CD4-positive, alpha-beta T cell treated with Interleukin-15 for 4 hours (primary cell): Measurements from ENCODE around the gene ROR2.

Experiments
- DNase-seq: peaks from one replicate; pipeline ENCODE4 v3.0.0-alpha.2; 2020; ENCODE audit warnings: low spot score

Gene ROR2

DNA sequence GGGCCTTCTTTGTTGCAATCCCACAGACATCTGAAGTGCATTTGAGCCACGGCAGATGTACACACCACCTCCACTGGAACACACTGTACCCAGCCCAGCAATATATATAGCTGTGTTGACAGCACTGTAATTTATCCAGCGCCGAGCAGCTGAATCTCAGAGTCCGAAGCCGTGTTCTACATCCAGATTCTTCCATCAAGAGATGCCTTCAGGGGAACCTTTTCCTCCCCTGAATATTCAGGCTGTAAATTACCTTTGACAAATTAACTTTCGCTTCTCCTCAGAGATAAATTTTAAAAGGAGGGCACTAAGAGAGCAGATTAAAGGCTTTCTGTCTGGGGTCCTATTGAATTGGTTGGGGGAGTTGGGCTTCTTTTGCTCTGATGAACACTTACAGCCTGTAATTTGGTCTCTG lies 76.4 kb downstream of the ROR2 start:
- no peak for DNase-seq

DNA sequence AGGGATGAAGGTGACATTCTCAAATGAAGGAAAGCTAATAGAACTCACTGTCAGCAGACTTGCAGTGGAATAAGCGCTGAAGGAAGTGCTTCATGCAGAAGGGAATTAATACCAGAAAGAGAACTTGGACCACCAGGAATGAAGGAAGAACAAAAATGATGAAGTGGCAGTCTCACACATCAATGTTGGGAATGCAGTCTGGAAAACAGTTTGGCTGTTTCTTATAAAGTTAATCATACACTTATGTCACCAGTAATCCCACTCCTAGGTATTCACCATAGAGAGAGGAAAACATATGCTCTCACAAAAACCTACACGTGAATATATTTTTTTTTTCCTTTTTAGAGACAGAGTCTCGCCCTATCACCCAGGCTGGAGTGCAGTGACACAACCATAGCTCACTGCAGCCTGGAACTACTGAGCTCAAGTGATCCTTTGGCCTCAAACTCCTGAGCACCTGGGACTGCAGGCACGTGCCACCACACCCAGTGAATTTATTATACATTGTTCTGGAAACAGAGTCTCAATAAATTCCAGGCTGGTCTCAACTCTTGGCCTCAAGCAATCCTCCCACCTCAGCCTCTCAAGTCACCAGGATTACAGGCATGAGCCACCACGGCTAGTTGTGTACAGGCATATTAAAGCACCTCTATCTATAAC lies 81.2 kb downstream of the ROR2 start:
- no peak for DNase-seq

DNA sequence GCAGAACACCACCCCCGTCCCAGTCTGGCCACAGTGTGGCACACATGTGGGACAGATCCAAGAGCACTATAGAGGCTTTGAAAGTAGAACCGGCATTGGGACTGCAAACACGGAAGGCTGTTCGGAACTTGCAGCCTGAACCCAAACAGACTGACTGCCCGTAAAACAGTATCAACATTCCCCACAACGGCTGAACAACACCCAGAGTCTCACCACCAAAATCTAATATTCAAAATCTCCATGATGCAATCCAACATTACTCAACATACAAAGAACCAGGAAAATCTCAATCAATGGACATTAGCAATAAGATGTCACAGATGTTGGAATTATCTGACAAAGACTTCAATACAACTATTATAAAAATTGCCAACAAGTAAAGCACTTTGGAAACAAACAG lies 82.3 kb downstream of the ROR2 start:
- DNase-seq: no peak

DNA sequence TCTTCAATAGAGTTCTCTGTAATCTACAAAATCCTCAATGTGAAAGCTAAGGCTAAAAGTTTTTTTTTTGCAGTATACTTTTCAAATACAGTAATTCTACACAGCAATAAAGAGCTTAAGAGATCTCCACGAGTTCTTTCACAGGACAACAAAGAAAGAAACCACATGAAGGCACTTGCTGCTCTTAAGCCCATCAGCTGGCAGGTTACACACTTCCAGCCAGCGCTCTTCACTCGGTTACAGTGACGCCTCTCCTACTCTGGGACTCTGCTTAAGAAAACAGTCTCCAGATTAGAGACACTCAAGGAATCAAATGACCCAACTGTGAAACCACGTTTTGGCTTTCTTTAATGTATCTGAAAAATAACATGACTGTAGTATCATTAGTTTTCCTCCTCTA lies 85.0 kb downstream of the ROR2 start:
- DNase-seq: no peak

DNA sequence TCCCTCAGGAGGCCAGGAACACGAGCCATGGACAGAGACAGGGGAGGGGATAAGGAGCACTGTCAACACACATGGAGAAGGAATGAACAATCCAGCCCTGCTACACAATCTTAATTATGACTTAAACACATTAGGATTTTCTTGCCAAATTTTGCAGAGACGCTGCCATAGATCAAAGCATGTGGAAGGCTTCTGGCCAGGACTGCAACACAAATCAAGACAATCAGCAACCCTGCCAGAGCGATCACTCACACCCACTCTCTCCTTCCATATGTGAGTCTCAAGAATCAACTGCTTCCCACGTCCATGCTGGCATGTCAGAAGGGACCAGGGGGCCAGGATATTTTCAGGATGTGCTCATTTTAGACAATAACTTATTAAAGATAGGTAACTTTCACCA lies 85.6 kb downstream of the ROR2 start:
- DNase-seq: no peak

DNA sequence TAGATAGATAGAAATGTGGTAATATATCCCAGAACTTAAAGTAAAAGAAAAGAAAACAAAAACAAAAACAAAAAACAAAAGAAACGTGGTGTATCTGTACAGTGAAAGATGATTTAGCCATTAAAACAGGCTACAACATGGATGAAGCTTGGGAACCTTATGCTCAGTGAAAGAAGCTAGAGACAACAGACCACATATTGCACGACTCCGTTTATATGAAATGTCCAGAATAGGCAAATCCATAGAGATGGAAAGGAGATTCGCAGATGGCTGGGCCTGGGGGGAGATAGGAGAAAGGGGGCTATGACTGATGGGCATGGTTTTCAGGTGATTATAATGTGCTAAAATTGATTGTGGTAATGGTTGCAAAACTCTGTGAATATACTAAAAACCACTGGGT lies 86.6 kb downstream of the ROR2 start:
- no peak for DNase-seq

DNA sequence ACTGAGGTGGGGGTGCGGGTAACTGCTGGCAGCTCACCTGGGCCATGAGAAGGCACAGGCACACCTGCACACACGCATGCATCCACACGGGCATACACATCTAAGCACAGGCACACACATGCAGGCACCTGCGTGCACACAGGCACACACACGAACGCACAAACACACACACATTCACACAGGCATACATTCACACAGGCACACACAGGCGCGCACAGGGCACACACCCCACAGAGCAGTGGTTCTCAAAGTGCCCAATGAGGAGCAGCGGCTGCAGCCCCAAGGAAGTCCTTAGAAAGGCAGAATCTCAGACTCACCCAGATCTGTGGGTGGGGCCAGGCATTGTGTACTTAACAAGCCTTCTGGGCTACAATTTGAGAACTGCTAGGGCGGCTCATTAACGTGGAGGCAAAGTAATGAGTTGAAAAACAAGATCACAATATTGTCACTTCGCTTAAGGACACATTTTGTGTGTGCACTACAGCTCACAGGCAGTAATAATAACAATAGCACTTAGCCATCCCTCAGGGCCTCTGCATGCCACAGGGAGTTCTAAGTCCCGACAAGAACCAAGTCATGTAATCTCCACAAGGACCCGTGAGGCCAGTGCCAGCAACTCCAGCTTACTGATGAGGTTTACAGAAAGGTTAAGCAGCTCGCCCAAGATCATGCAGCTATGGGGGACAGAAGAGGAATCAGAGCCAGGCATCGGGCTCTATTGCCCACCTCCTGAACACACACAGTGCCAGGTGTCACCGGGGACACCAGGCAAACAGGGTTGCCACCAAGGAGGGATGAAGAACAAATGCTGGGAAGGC lies 91.6 kb downstream of the ROR2 start:
- no peak for DNase-seq

DNA sequence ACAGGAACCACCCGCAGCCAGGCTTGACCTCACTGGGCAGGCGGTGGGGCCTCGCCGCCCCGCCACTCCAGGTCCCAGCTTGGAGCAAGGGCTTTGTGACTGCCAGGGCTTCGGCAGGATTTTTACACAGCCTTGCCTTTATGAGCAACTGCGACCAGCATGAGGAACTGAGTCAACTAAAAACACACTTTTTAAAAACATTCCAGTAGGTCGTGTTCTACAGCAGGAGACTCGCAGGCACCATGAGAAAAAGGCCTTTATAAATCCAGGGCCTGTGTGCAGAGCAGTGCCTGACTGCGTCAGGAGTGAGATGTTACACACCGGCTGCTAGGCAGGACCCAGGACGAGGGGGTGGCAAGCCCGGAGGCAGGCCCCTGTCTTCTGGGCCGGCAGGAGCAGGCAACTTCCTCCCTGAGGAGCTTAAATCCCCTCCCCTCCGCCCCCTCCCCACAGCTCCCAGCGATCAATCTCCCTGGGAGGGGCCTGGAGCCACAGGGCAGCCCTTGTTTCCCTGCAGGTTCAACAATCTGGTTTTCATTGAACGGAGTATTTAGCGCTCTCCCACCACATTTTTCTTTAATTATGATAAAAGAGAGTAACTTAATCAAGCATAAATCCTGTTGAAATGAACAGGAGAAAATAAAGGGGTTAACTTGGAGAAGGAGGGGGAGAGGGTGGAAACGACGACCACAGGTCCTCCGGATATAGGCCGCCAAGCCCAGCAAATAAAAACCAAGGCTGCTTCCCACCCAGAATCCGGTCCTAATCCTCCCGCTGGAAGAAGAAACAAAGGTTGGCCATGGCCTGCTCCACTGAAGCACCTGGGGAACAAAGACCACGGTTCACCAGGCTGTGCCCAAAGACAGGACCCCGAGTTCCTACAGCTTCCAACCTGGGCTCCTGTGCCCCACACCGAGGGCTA lies 92.5 kb downstream of the ROR2 start:
- DNase-seq: no peak

DNA sequence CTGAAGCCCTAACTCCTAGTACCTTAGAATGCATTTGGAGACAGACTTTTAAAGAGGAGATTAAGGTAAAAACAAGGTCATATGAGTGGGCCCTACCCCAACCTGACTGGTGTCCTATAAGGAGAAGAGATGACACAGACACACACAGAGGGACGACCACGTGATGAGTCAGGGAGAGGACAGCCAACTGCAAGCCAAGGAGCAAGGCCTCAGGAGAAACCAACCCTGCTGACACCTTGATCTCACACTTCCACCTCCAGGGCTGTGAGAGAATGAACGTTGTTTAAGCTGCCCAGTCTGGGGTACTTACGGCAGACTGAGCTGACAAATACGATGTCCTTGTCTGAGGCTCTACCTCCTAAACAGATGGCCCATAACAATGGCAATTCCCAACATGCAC lies 93.6 kb downstream of the ROR2 start:
- no peak for DNase-seq

DNA sequence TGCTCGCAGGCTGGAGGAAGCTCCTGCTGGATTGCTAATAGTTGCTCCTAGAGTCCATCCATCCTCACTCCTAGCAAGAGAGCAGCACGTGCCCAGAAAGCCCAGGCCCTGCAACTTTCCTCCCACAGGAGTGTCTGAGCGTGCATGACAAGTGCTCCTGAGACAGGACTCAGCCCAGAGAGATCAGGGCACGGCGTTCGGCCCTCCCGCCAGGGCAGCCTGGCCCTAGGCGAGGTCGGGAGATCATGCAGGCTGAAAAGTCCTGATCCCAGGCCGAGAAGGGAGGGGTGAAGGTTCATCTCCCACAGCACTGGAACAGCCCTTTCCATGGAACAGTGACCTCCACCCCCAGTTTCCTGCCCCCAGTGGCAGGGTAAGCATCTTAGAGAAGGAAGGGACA lies 94.8 kb downstream of the ROR2 start:
- no peak for DNase-seq

DNA sequence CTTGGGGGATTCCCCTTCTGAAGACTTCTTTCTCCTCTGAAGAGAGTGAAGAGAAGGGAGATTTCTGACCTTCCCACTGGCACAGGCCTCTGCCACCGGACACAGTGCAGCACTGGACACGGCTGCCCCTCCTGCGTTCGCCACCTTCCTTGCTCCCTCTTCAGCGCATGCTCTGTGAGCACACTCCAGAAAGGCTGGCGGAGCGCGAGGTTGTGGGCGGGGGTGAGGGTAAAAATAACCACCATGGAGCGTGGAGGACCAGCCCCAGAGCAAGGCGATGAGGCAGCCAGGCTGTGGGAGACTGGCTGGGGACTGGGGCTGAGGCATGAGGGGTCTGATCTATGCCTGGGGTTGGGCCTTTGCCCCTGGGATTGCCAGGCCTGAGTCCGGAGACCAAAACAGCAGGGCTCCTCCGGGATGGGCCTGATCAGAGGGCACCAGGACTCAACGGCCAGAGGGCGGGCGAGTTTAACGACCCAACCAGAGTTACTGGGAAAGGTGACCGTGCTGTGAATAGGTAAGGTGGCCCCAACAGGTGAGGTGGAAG lies 97.2 kb downstream of the ROR2 start:
- DNase-seq: no peak

DNA sequence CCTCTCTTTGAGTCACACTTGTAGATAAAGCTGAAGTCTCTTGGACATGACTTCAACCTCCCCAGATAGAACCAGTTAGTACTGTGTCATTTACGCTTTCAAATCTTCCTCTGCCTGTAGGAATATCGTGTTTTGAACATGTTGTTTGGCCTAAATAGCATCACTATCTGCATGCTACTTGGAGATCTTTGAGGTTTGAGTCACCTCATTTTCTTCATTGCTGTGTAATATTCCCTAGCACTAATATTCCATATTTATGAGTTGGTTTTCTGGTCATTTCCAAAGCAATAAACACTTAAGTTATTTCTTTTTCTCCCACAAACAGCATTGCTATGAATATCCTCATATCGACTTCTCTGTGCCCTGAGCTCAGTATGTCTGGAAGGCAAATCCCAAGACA lies 100.3 kb downstream of the ROR2 start:
- DNase-seq: no peak

DNA sequence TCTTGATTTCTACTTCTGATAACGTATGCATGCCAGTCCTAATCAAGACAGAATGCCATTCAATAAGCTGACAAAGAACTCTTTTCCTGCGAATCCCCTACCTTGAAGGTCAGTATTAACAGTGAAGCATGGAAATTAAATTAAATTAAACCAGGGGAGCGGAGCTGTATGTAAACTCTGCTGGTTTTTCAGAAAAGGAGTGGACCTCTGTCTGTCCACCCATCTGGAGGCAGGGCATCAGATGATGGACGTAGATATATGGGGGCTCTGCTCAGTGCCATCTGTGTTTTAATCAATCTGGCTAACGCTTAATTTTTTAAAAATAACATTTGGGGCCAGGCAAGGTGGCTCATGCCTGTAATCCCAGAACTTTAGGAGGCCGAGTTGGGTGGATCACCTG lies 101.9 kb downstream of the ROR2 start:
- no peak for DNase-seq

DNA sequence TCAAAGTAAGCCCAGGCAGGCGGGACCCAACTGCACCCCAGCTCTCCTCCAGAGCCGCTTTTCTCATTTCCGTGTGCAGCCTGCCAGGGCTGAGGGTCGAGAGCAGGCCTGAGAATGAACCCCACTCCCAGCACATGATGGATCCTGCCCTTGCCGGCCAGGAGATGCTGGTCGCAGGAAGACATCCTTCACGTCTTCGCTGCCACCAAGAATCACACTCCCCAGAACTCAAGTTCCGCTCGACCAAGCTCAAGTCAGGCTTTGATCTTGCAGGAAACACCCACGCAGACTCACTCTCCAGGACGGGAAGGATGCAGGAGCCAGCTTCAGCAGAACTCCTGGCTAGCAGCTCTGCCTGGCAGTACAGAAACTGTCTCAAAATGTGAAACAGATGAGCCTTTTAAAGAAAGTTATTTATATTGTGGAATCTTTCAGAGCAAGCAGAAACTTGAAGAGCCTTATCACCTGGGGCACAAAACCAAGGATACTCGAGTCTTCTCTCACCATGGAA lies 102.4 kb downstream of the ROR2 start:
- DNase-seq: no peak

DNA sequence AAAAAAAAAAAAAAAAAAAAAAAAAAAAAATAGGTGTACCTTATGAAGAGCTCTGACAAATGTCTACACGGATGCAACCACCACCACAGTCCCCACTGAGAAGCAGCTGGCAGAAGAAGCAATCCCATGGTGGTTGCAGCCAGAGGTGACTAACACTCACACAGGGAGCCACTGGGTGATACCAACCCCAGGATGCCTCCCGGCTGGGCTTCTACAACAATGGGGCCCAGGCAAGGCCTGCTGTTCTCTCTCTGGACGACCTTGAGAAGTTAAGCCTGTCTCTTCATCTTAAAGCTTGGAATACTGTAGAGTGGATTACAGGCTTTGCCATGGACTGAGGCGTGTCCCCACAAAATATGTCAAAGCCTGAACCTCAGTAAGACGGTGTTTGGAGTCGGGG lies 104.1 kb downstream of the ROR2 start:
- DNase-seq: no peak

DNA sequence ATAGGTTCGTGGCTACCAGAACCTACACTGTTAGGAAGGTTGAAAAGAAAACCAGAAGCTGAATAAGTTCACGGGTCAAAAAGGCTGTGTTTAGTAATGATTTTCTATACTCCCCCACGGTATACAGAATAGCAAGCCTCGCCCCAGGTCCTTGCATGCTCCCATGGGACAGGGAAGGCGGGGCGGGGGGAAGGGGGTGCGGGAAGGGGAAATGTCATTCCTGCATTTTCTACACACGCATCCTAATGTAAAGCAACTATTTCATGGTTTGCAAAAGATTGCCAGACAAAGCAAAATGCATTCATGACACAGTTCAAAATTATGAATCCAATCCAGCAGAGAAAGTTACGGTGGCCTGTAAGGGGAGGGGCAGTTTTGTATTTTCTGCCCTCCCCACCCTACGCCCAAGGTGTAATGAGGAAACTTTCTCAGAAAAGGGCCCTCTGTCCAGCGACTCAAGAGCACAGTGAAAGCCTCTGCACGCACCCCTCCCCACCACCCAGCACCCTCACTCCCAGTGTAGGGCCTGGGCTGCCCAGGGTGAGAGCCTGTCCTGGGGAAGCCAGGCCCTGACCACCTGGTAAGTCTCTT lies 105.2 kb downstream of the ROR2 start:
- no peak for DNase-seq

DNA sequence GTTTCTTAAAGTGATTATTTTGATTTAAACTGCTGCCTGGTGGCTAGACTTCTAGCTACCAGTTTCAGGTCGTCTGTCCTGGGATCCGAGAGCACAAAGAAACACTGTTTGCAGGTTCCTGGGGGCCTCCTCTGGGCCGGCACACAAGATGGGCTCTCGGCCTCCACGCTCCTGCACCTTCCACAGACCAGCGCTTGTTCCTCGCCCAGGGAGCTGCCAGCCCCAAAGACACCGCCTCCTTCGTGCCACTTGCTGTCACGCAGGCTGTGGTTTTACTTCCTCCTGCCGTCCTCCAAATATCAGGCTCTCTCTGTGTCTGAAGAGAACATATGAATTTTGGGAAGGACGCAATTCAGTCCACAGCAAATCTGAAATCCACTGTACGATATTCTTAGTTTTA lies 105.8 kb downstream of the ROR2 start:
- no peak for DNase-seq

DNA sequence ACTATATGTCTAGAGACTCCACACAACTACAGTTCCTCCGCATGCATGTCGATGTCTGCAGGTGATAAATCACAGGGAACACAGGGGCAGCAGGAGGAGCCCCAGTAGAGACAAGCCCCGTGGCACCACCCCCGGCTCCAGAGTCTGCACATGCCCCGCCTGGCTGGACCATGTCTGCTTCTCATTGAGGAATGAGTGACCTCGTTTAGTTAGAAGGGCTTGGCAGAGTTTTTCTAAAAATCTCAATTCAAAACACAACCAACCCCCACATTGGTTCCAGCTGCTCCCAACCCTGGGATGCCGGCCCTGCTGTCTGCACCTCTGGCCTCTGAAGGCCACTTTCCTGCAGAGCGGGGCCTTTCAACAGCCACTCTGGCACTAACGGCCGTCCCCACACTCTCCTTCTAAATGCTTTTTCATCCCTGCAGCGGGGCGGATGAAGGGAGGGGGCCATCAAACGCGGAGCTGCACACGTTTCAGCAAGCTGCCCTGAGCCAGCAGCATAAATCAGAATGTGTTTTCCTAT lies 106.3 kb downstream of the ROR2 start:
- no peak for DNase-seq

DNA sequence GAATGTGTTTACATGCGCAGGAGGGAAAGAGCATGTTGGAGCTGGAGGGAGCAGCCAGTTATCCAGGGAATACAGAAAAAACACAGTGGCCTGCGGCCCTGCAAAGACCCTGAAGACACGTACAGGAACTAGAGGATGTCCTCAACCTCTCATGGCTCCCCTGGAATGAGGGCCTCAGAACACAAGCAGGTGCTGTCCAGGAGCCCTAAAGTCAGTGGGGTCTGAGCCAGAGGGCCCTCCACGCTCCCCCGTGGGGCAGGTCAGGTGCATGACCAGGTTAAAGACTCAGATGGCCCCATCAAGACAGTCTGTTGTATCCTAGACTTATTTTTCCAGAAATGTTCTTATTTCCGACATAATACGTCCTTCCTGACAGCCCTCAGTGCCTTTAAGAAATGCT lies 106.9 kb downstream of the ROR2 start:
- DNase-seq: no peak

DNA sequence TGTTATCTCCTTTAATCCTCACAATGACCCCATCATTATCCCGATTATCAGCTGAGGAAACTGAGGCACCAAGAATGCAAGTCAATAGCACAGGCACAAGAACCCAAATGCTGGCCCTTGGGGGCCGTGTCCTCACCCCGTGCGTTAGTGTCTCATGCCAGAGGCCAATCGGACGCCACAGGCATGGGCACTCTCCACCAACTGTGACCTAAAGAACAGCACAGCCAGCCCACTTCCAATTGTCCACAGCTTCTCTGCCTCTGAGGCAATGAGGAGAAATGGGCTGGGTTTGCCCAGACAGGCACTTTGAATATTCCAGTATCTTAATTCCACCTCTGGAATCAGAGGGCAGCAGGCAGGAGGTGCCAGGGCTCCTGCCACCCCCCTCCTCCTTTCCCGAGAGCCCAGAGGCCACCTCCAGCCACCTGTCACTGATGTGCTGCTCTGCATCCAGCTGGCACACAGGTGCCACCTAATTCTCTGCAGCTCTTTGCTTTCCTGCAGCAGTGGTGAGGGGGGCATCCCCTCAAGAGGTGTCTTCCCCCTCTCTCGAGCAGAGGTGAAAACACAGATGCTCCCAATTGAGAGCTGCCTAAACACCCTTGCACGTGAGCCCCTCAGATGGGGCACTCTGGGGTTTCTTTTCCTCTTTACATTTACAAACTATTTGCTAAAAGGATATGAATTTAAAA lies 107.5 kb downstream of the ROR2 start:
- DNase-seq: no peak

DNA sequence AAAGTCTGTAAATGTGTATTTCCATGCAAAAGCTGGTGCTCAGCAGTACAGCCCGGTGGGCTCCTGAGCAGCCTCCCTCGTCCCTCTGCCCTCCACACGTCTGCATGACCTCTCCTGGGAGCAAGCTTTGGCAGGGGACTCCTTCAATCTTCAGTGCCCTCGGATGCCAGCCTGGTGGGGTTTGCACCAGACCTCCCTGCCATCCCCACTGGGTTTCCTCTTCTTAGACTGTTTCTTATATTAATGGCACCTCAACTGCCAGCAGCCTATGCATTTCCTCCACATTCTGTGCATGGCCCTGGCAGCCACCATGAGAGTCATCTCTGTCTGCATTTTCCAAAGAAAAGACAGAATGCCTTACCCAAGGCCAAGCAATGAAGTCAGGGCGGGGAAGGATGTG lies 108.4 kb downstream of the ROR2 start:
- DNase-seq: no peak
